Loucy (cell line): Measurements from ENCODE around the gene PSMD10.

Experiments used
- H2AFZ ChIP-seq: fragments of 200-600 bp; sonication (generic); 2 replicates; pipeline ENCODE4 v1.6.0; 2016; ENCODE audit warnings: antibody characterized with exemption, mild to moderate bottlenecking, low read length, moderate library complexity
- H3F3A ChIP-seq: fragments of 200-600 bp; 2 replicates; pipeline ENCODE4 v1.6.0; 2016; ENCODE audit warnings: antibody characterized with exemption, low read depth, mild to moderate bottlenecking
- H3K27me3 ChIP-seq: fragments of 200-600 bp; sonication (generic); 2 replicates; pipeline ENCODE4 v1.6.1; 2014; ENCODE audit warnings: low read length, mild to moderate bottlenecking; ENCODE audit not compliant: insufficient read depth, poor library complexity, severe bottlenecking
- H3K36me3 ChIP-seq: fragments of 200-600 bp; sonication (generic); 2 replicates; pipeline ENCODE4 v1.6.1; 2016; ENCODE audit warnings: low read length; ENCODE audit not compliant: insufficient read depth
- H3K4me1 ChIP-seq: fragments of 200-600 bp; sonication (generic); 2 replicates; pipeline ENCODE4 v1.5.1; 2014; ENCODE audit warnings: low read length, mild to moderate bottlenecking; ENCODE audit not compliant: insufficient read depth, poor library complexity, severe bottlenecking
- H3K4me2 ChIP-seq: fragments of 200-600 bp; sonication (generic); 2 replicates; pipeline ENCODE4 v1.6.0; 2014; ENCODE audit warnings: antibody characterized with exemption, low read length, low read depth, mild to moderate bottlenecking; ENCODE audit not compliant: poor library complexity, severe bottlenecking
- H3K4me3 ChIP-seq: fragments of 200-600 bp; sonication (generic); 2 replicates; pipeline ENCODE4 v1.5.1; 2014; ENCODE audit warnings: low read length, mild to moderate bottlenecking, mixed read lengths; ENCODE audit not compliant: poor library complexity, severe bottlenecking
- H3K79me2 ChIP-seq: fragments of 200-600 bp; sonication (generic); 2 replicates; pipeline ENCODE4 v1.6.1; 2014; ENCODE audit warnings: low read length; ENCODE audit not compliant: insufficient read depth
- H3K9ac ChIP-seq: fragments of 200-600 bp; sonication (generic); 2 replicates; pipeline ENCODE4 v1.6.0; 2014; ENCODE audit warnings: mild to moderate bottlenecking, low read depth, low read length, moderate library complexity; ENCODE audit not compliant: poor library complexity, severe bottlenecking
- H3K9me2 ChIP-seq: fragments of 200-600 bp; sonication (generic); replicated peaks from 2 replicates; pipeline ENCODE4 v1.6.1; 2016; ENCODE audit warnings: low read depth, low read length, mixed read lengths
- H3K9me3 ChIP-seq: fragments of 200-600 bp; sonication (generic); 2 replicates; pipeline ENCODE4 v1.6.1; 2014; ENCODE audit warnings: mild to moderate bottlenecking, antibody characterized with exemption, low read length, low read depth; ENCODE audit not compliant: insufficient read depth
- H4K20me1 ChIP-seq: fragments of 200-600 bp; sonication (generic); 2 replicates; pipeline ENCODE4 v1.6.0; 2014; ENCODE audit warnings: antibody characterized with exemption, low read length, mild to moderate bottlenecking; ENCODE audit not compliant: insufficient read depth, poor library complexity, severe bottlenecking
- EZH2phosphoT487 ChIP-seq: fragments of 200-600 bp; IDR thresholded peaks from 2 replicates; pipeline ENCODE4 v1.6.1; 2018; ENCODE audit warnings: antibody characterized with exemption, mild to moderate bottlenecking, moderate library complexity, borderline replicate concordance
- TF ChIP-seq, protein P1 (sequence below): fragments of 200-600 bp; sonication (generic); conservative IDR thresholded peaks from 2 replicates; pipeline ENCODE4 v1.5.1; 2014; ENCODE audit warnings: mild to moderate bottlenecking, antibody characterized with exemption, low read length

The PSMD10 gene

DNA sequence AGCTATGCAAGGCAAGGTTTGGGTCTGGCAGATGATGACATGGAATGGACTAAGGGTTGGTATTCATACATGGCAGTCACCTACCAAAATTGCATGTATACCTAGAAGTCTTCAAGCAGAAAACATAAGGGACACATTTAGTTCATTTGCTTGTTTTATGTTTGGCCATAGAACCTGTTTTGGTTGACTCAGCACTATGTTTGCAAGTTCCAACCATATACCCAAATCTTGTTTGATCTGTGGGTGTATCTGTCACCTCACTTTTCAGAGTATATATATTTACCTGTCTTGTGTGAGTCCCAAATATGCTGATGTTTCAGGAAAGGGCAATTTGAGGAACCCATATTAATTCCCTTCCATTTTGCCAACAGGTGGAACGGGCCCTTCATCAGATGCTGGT is 39.5 kb upstream of the PSMD10 start:
- Histone ChIP-seq H3K9me3 (no peaks in the 10 kb centered on the region), H2AFZ (no peak overlapping the region), H3K27me3 (no peaks in the 10 kb centered on the region), H3K9ac (no peak overlapping the region), H4K20me1 (no peaks in the 10 kb centered on the region), H3K4me1 (no peaks in the 10 kb centered on the region), H3K4me3 (no peak overlapping the region), H3K79me2 (no peaks in the 10 kb centered on the region), H3K9me2 (no peaks in the 10 kb centered on the region), H3F3A (no peaks in the 10 kb centered on the region), H3K36me3 (no peaks in the 10 kb centered on the region; the same call in 1 of the 2 replicates), H3K4me2 (no peak overlapping the region)
- no peak for TF ChIP-seq EZH2phosphoT487
- TF ChIP-seq, protein P1, sequence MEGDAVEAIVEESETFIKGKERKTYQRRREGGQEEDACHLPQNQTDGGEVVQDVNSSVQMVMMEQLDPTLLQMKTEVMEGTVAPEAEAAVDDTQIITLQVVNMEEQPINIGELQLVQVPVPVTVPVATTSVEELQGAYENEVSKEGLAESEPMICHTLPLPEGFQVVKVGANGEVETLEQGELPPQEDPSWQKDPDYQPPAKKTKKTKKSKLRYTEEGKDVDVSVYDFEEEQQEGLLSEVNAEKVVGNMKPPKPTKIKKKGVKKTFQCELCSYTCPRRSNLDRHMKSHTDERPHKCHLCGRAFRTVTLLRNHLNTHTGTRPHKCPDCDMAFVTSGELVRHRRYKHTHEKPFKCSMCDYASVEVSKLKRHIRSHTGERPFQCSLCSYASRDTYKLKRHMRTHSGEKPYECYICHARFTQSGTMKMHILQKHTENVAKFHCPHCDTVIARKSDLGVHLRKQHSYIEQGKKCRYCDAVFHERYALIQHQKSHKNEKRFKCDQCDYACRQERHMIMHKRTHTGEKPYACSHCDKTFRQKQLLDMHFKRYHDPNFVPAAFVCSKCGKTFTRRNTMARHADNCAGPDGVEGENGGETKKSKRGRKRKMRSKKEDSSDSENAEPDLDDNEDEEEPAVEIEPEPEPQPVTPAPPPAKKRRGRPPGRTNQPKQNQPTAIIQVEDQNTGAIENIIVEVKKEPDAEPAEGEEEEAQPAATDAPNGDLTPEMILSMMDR = no peak

DNA sequence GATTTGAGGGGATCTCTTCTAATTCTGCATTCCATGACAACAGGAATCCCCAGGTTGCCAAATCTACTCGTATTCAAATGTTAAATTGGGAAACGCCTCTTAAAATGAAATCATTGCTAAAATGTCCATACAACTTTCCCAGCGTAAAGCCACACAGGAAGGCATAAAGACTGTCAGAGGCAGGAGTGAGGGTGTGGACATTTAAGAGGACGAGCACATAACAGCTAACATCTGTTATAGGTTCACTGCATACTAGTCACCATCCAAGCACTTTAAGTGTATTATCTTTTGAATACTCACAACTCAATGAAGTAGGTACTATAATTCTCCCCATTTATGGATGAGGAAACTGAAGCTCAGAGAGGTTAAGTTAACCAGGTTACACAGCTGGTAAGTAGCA is 35.8 kb upstream of the PSMD10 start:
- H3K4me2 ChIP-seq = no peak overlapping the region
- H3K79me2 ChIP-seq = no peaks in the 10 kb centered on the region
- H3K9me2 ChIP-seq = no peaks in the 10 kb centered on the region
- no peaks in the 10 kb centered on the region for H3K36me3 ChIP-seq
- H3K9me3 ChIP-seq = no peaks in the 10 kb centered on the region
- H3F3A ChIP-seq = no peaks in the 10 kb centered on the region
- H2AFZ ChIP-seq = no peak overlapping the region
- no peak overlapping the region for H3K4me3 ChIP-seq
- no peaks in the 10 kb centered on the region for H3K4me1 ChIP-seq
- H3K9ac ChIP-seq = no peak overlapping the region
- TF ChIP-seq, protein P1 = no peak
- TF ChIP-seq EZH2phosphoT487 = no peak
- no peaks in the 10 kb centered on the region for H4K20me1 ChIP-seq
- no peaks in the 10 kb centered on the region for H3K27me3 ChIP-seq

DNA sequence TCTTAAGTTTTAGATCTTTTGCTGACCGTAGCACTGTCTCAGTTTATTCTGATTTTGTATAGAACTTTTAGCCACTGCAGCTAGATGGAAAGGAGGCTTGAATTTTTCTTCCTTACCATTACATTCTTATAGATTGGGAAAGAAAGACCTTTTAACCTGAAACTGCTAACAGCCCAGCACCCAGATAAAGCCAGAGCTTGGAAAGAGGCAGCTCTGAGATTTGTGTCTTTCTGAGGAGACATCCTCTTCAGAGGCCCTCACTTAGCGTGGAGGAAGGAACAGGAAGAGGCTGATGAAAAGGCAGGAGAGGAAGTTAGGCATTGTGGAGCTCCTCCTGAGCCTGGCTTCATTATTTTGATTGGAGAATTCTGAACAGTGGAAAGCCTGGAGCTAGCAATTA is 35.3 kb upstream of the PSMD10 start:
- Histone ChIP-seq H3K9me2 (no peaks in the 10 kb centered on the region), H3F3A (no peaks in the 10 kb centered on the region), H3K9me3 (no peaks in the 10 kb centered on the region), H3K9ac (no peak overlapping the region), H3K79me2 (no peaks in the 10 kb centered on the region), H3K4me3 (no peak overlapping the region), H2AFZ (no peak overlapping the region), H3K27me3 (no peaks in the 10 kb centered on the region), H3K4me2 (no peak overlapping the region), H4K20me1 (no peaks in the 10 kb centered on the region), H3K4me1 (no peaks in the 10 kb centered on the region), H3K36me3 (no peaks in the 10 kb centered on the region)
- TF ChIP-seq, protein P1 = no peak
- TF ChIP-seq EZH2phosphoT487 = no peak
